H1 (cell line): ENCODE data around the gene B3GLCT. TPM values are rescaled to one million over a fixed set of nuclear protein-coding genes. Genes with fewer than 3 reads are reported as not detected.
A peak's percentile ranks its signal among the peaks of the same experiment; 100 is the strongest.

Experiments used
- CTCF ChIA-PET: fragments of 300-600 bp; sonication (Branson Sonifier 250); formaldehyde crosslinking; loops from one replicate; lab custom pipeline; 2021; ENCODE audit not compliant: partially characterized antibody; lab: Charles Lee
- POLR2A ChIA-PET: fragments of 300-600 bp; sonication (Branson Sonifier 250); formaldehyde crosslinking; loops from one replicate; lab custom pipeline; 2021; ENCODE audit warnings: inconsistent platforms; ENCODE audit not compliant: partially characterized antibody; lab: Charles Lee
- DNase-seq, 2 experiments: peaks; one replicate each; pipeline versions ENCODE4 v3.0.0 to v3.0.0-alpha.2; 2010 to 2022; ENCODE audit warnings: low spot score in 2 of 2, low read depth in 1 of 2, mixed read lengths in 1 of 2
- FAIRE-seq: peaks from 2 replicates; lab custom pipeline; 2011; peaks lifted over from hg19 to GRCh38; lab: Jason Lieb, UNC
- H2AFZ ChIP-seq: 2 replicates; pipeline ENCODE4 v1.8.1; 2012; ENCODE audit warnings: low read length, inconsistent platforms
- H2AK5ac ChIP-seq: 2 replicates; pipeline ENCODE4 v1.6.1; 2013; ENCODE audit warnings: low read depth, low read length
- H2BK120ac ChIP-seq: replicated peaks from 2 replicates; pipeline ENCODE3; 2013; ENCODE audit warnings: low read depth, low read length, inconsistent platforms
- H2BK12ac ChIP-seq: 2 replicates; pipeline ENCODE4 v1.6.1; 2013; ENCODE audit warnings: low read depth, low read length
- H2BK15ac ChIP-seq: 2 replicates; pipeline ENCODE4 v1.6.1; 2013; ENCODE audit warnings: low read length
- H2BK20ac ChIP-seq: 2 replicates; pipeline ENCODE4 v1.6.1; 2013; ENCODE audit warnings: low read length
- H2BK5ac ChIP-seq: 2 replicates; pipeline ENCODE4 v1.6.1; 2013; ENCODE audit warnings: low read depth, low read length
- H3K14ac ChIP-seq: 2 replicates; pipeline ENCODE4 v1.6.1; 2013; ENCODE audit warnings: inconsistent platforms; ENCODE audit not compliant: insufficient read length
- H3K18ac ChIP-seq: 2 replicates; pipeline ENCODE4 v1.6.1; 2013; ENCODE audit warnings: low read length; ENCODE audit errors: extremely low read depth
- H3K23ac ChIP-seq: 2 replicates; pipeline ENCODE4 v1.6.1; 2013; ENCODE audit warnings: inconsistent platforms; ENCODE audit not compliant: insufficient read length
- H3K23me2 ChIP-seq: 2 replicates; pipeline ENCODE4 v1.6.1; 2013; ENCODE audit warnings: low read depth, low read length
- H3K27ac ChIP-seq: 2 replicates; pipeline ENCODE4 v1.6.1; 2011; ENCODE audit warnings: low read depth, low read length, inconsistent platforms
- H3K27me3 ChIP-seq, 4 experiments: replicated peaks in 1 of 4; 1 replicate in 1 of 4; 2 replicates in 3 of 4; pipeline versions ENCODE4 v1.6.1 to v1.8.1; 2011 to 2013; ENCODE audit warnings: low read length in 3 of 4, mild to moderate bottlenecking in 3 of 4, inconsistent platforms in 2 of 4, mixed read lengths in 2 of 4, moderate library complexity in 1 of 4; ENCODE audit not compliant: control insufficient read depth in 3 of 4, insufficient read depth in 3 of 4; ENCODE audit errors: extremely low read depth in 1 of 4
- H3K36me3 ChIP-seq, 4 experiments: 2 replicates each; pipeline versions ENCODE4 v1.6.1 to v1.8.1; 2011 to 2013; ENCODE audit warnings: mild to moderate bottlenecking in 4 of 4, low read length in 3 of 4, moderate library complexity in 2 of 4, control low read depth in 1 of 4, inconsistent platforms in 1 of 4; ENCODE audit not compliant: insufficient read depth in 4 of 4, control insufficient read depth in 2 of 4
- H3K4ac ChIP-seq: replicated peaks from 2 replicates; pipeline ENCODE3; 2013; ENCODE audit warnings: low read length, low read depth, mixed read lengths, inconsistent platforms; ENCODE audit not compliant: insufficient read length
- H3K4me1 ChIP-seq, 4 experiments: replicated peaks in 1 of 4; 1 replicate in 1 of 4; 2 replicates in 3 of 4; pipeline versions ENCODE4 v1.6.1 to v1.8.1; 2011 to 2013; ENCODE audit warnings: low read length in 3 of 4, inconsistent platforms in 2 of 4, mixed read lengths in 1 of 4; ENCODE audit not compliant: insufficient read depth in 4 of 4, control insufficient read depth in 3 of 4
- H3K4me2 ChIP-seq, 2 experiments: 2 replicates each; pipeline versions ENCODE4 v1.6.1 to v1.8.1; 2011 to 2013; ENCODE audit warnings: low read depth in 2 of 2, low read length in 2 of 2, control low read depth in 1 of 2, inconsistent platforms in 1 of 2, mild to moderate bottlenecking in 1 of 2; ENCODE audit not compliant: insufficient read depth in 1 of 2
- H3K4me3 ChIP-seq, 4 experiments: fragments of 200-600, 300-600 bp in 1 of 4; sonication (generic), shearing (Covaris generic), sonication (Bioruptor Twin) in 1 of 4; 2 replicates each; pipeline versions ENCODE4 v1.5.1 to v1.8.1; 2011 to 2016; ENCODE audit warnings: low read length in 4 of 4, low read depth in 3 of 4, control low read depth in 2 of 4, inconsistent platforms in 2 of 4, mild to moderate bottlenecking in 2 of 4, mixed read lengths in 1 of 4, moderate library complexity in 1 of 4; ENCODE audit not compliant: insufficient read depth in 2 of 4; ENCODE audit errors: extremely low read depth in 1 of 4
- H3K56ac ChIP-seq: replicated peaks from 2 replicates; pipeline ENCODE3; 2013; ENCODE audit warnings: low read depth, mild to moderate bottlenecking, mixed read lengths, low read length, inconsistent platforms; ENCODE audit not compliant: insufficient read length
- H3K79me1 ChIP-seq: 2 replicates; pipeline ENCODE4 v1.6.1; 2013; ENCODE audit warnings: low read depth, low read length, control low read depth
- H3K79me2 ChIP-seq, 2 experiments: 2 replicates each; pipeline versions ENCODE4 v1.6.1 to v1.8.1; 2012 to 2013; ENCODE audit warnings: low read length in 2 of 2, mild to moderate bottlenecking in 2 of 2, inconsistent platforms in 1 of 2; ENCODE audit not compliant: insufficient read depth in 2 of 2, control insufficient read depth in 1 of 2
- H3K9ac ChIP-seq, 4 experiments: replicated peaks in 1 of 4; 1 replicate in 1 of 4; 2 replicates in 3 of 4; pipeline versions ENCODE4 v1.6.1 to v1.8.1; 2011 to 2013; ENCODE audit warnings: low read depth in 3 of 4, low read length in 3 of 4, control low read depth in 2 of 4, mild to moderate bottlenecking in 2 of 4, moderate library complexity in 2 of 4, inconsistent platforms in 1 of 4; ENCODE audit errors: extremely low read depth in 1 of 4
- H3K9me3 ChIP-seq, 2 experiments: 2 replicates each; pipeline versions ENCODE4 v1.6.1 to v1.8.1; 2012 to 2013; ENCODE audit warnings: mild to moderate bottlenecking in 2 of 2, moderate library complexity in 2 of 2, control low read depth in 1 of 2, inconsistent platforms in 1 of 2, low read depth in 1 of 2, low read length in 1 of 2, mixed read lengths in 1 of 2; ENCODE audit not compliant: insufficient read depth in 2 of 2
- H4K20me1 ChIP-seq, 2 experiments: replicated peaks in 1 of 2; 2 replicates each; pipeline versions ENCODE3 to v1.8.1; 2011 to 2013; ENCODE audit warnings: inconsistent platforms in 2 of 2, low read length in 2 of 2, mild to moderate bottlenecking in 1 of 2; ENCODE audit not compliant: insufficient read depth in 2 of 2, control insufficient read depth in 1 of 2
- H4K5ac ChIP-seq: 2 replicates; pipeline ENCODE4 v1.6.1; 2013; ENCODE audit warnings: low read length, low read depth, mixed read lengths, inconsistent platforms; ENCODE audit not compliant: insufficient read length
- H4K8ac ChIP-seq: 2 replicates; pipeline ENCODE4 v1.8.0; 2013; ENCODE audit warnings: mild to moderate bottlenecking, moderate library complexity, low read length, inconsistent platforms; ENCODE audit not compliant: insufficient read depth; ENCODE audit errors: extremely low read depth
- H4K91ac ChIP-seq: replicated peaks from 2 replicates; pipeline ENCODE3; 2013; ENCODE audit warnings: low read length, mixed read lengths, inconsistent platforms; ENCODE audit not compliant: insufficient read length
- CREB1 ChIP-seq: IDR thresholded peaks from 2 replicates; pipeline ENCODE4 v1.6.1; 2012; ENCODE audit warnings: inconsistent platforms
- EZH2 ChIP-seq: fragments of 200-600 bp; sonication (generic); IDR thresholded peaks from 2 replicates; pipeline ENCODE4 v1.7.1; 2012; ENCODE audit warnings: low read depth, mild to moderate bottlenecking, moderate library complexity, low read length, inconsistent platforms; ENCODE audit not compliant: severe bottlenecking
- KDM1A ChIP-seq: fragments of 200-600, 300-600 bp; sonication (generic); IDR thresholded peaks from 2 replicates; pipeline ENCODE4 v1.7.1; 2016; ENCODE audit warnings: mild to moderate bottlenecking, low read length, borderline replicate concordance
- MAX ChIP-seq: IDR thresholded peaks from 2 replicates; pipeline ENCODE4 v1.6.1; 2012; ENCODE audit warnings: inconsistent platforms
- POU5F1 ChIP-seq: IDR thresholded peaks from 2 replicates; pipeline ENCODE4 v1.6.1; 2011; ENCODE audit warnings: low read depth, mild to moderate bottlenecking, low read length, moderate library complexity
- SAP30 ChIP-seq: fragments of 300-600 bp; sonication (generic); IDR thresholded peaks from 2 replicates; pipeline ENCODE4 v1.7.1; 2012; ENCODE audit warnings: low read length, moderate library complexity, mild to moderate bottlenecking, inconsistent platforms; ENCODE audit not compliant: insufficient read depth, insufficient replicate concordance
- SIX5 ChIP-seq: IDR thresholded peaks from 2 replicates; pipeline ENCODE4 v1.6.1; 2011; ENCODE audit warnings: mild to moderate bottlenecking, low read depth, low read length
- TCF12 ChIP-seq: IDR thresholded peaks from 2 replicates; pipeline ENCODE4 v1.6.1; 2011; ENCODE audit warnings: low read depth, mild to moderate bottlenecking, low read length
- WGBS, 2 experiments: shearing (Covaris generic) in 1 of 2; methylation state at CpG; one replicate each; pipeline versions ENCODE4 v1.1.6 to v1.1.7; 2013 to 2015; ENCODE audit warnings: low lambda C conversion rate in 2 of 2, mixed read lengths in 2 of 2, inconsistent platforms in 1 of 2, low coverage in 1 of 2, missing lambda C conversion rate in 1 of 2; ENCODE audit not compliant: insufficient replicate concordance in 2 of 2, insufficient coverage in 1 of 2, insufficient read length in 1 of 2; ENCODE audit errors: extremely low coverage in 1 of 2, missing lambda C conversion rate in 1 of 2; 5-methylcytosine and 5-hydroxymethylcytosine counted together
- polyA plus RNA-seq, 7 experiments: library from polyadenylated mRNA; depleted of rRNA in 3 of 7; stranded (reverse) in 5 of 7; unstranded in 2 of 7; fragments of >200 nt in 5 of 7; fragments of 200-250 nt in 2 of 7; gene quantifications; 1 replicate in 5 of 7; 2 replicates in 1 of 7; 4 replicates in 1 of 7; pipeline versions ENCODE4 v1.2.1 to v1.2.3, GENCODE V29; 2011 to 2013; ENCODE audit warnings: missing spikeins in 2 of 7, mixed read lengths in 2 of 7
- total RNA-seq: library from RNA; stranded (reverse); fragmentation: NEBNext Ultra II Directional; extraction: Animal tissue kit (Norgen Biotek cat#: 25700); gene quantifications from 2 replicates; pipeline ENCODE4 v1.2.1, GENCODE V29; 2021

The B3GLCT gene
- total and polyA plus RNA-seq, 2 of the 8 experiments (the other 6 are each of a cell fraction or from before 2014, with no cell fraction given), result 1.5 to 4.1 TPM

GRCh38 chr13:31207661-31208552, 8.1 kb downstream of the B3GLCT start:
- CTCF ChIA-PET, result interaction anchor here (1.7 to 2.5 kb wide), 2 partner anchors 19 to 25 kb away, joined by 5 to 8 read pairs; no protein-coding TSS in a partner anchor
- no peak for TF ChIP-seq EZH2
- TF ChIP-seq CREB1, result no peak
- no peak for TF ChIP-seq TCF12
- TF ChIP-seq MAX, result no peak
- no peak for TF ChIP-seq SAP30
- TF ChIP-seq SIX5, result no peak
- no peak for TF ChIP-seq KDM1A
- no peak for TF ChIP-seq POU5F1

More at GRCh38 chr13:31207661-31208552, 8.1 kb downstream of the B3GLCT start:
- no peak overlapping the region for H3K14ac ChIP-seq
- H3K4me1 ChIP-seq, result peaks cover 0 to 12% (median 6%) of the 10 kb centered on the region in 4 experiments; a peak in 4 of 7 replicates
- H4K8ac ChIP-seq, result no peak overlapping the region
- no peak for DNase-seq
- no peak overlapping the region for H3K4me3 ChIP-seq
- H2AFZ ChIP-seq, result no peak overlapping the region
- H3K27me3 ChIP-seq, result no peaks in the 10 kb centered on the region
- no peak overlapping the region for H4K5ac ChIP-seq
- H3K9me3 ChIP-seq, result no peaks in the 10 kb centered on the region
- WGBS, 2 experiments, result 87% methylated on average over 13 of the region's 15 CpGs; no CpG with 5 or more reads in 1 of the 2 experiments
- H2BK120ac ChIP-seq, result no peak overlapping the region
- no peak for FAIRE-seq
- H3K4me2 ChIP-seq, result no peak overlapping the region
- POLR2A ChIA-PET, result no interaction called here
- H3K27ac ChIP-seq, result no peak overlapping the region
- H2AK5ac ChIP-seq, result 0 out of 2 replicates have a peak overlapping the region, but pooled peaks have one; percentile 10
- no peak overlapping the region for H2BK5ac ChIP-seq
- H3K23me2 ChIP-seq, result no peaks in the 10 kb centered on the region
- H3K56ac ChIP-seq, result no peak overlapping the region
- no peaks in the 10 kb centered on the region for H4K20me1 ChIP-seq
- no peaks in the 10 kb centered on the region for H3K79me1 ChIP-seq
- no peaks in the 10 kb centered on the region for H3K36me3 ChIP-seq
- no peak overlapping the region for H2BK12ac ChIP-seq
- H3K23ac ChIP-seq, result no peak overlapping the region
- H3K4ac ChIP-seq, result no peak overlapping the region
- H2BK20ac ChIP-seq, result no peak overlapping the region
- H3K9ac ChIP-seq, result no peak overlapping the region
- no peak overlapping the region for H3K18ac ChIP-seq
- H4K91ac ChIP-seq, result no peak overlapping the region
- H2BK15ac ChIP-seq, result no peak overlapping the region
- no peaks in the 10 kb centered on the region for H3K79me2 ChIP-seq
